Activated CD8-positive, alpha-beta memory T cell treated with anti-CD3 and anti-CD28 coated beads for 1 hour (primary cell): ENCODE results near the gene TBC1D14.

Source experiments
- DNase-seq, 2 donors: peaks; one replicate each; pipeline ENCODE4 v3.0.0-alpha.2; 2020; ENCODE audit warnings: low read depth in 1 of 2; ENCODE audit errors: extremely low read depth in 1 of 2

TBC1D14 gene

GRCh38 chr4:6944301-6945051 is 34.9 kb downstream of the TBC1D14 start:
- DNase-seq = no peak

GRCh38 chr4:6945052-6945409 is 35.4 kb downstream of the TBC1D14 start:
- no peak for DNase-seq

GRCh38 chr4:6946497-6946896 is 36.9 kb downstream of the TBC1D14 start:
- no peak for DNase-seq

- no peak for DNase-seq
These were observed 38.5 kb downstream of the TBC1D14 start for GRCh38 chr4:6948134-6948460.

GRCh38 chr4:6951880-6952381 is 42.3 kb downstream of the TBC1D14 start:
- DNase-seq = no peak

- no peak for DNase-seq
These were observed 44.2 kb downstream of the TBC1D14 start for GRCh38 chr4:6953751-6954380.

- no peak for DNase-seq
These were observed 45.8 kb downstream of the TBC1D14 start for GRCh38 chr4:6955261-6955911.

GRCh38 chr4:6956087-6956433 is 46.4 kb downstream of the TBC1D14 start:
- no peak for DNase-seq

GRCh38 chr4:6956434-6957147 is 47.0 kb downstream of the TBC1D14 start:
- no peak for DNase-seq

GRCh38 chr4:6957148-6957520 is 47.5 kb downstream of the TBC1D14 start:
- DNase-seq = no peak

- DNase-seq = no peak
These were observed 48.4 kb downstream of the TBC1D14 start for GRCh38 chr4:6957994-6958393.

- no peak for DNase-seq
These were observed 49.6 kb downstream of the TBC1D14 start for GRCh38 chr4:6959261-6959660.

GRCh38 chr4:6960154-6960553 is 50.5 kb downstream of the TBC1D14 start:
- DNase-seq = no peak

GRCh38 chr4:6960628-6961412 is 51.2 kb downstream of the TBC1D14 start:
- no peak for DNase-seq

GRCh38 chr4:6961496-6962210 is 52.0 kb downstream of the TBC1D14 start:
- DNase-seq = no peak

- no peak for DNase-seq
These were observed 52.8 kb downstream of the TBC1D14 start for GRCh38 chr4:6962211-6963041.

GRCh38 chr4:6963139-6963611 is 53.5 kb downstream of the TBC1D14 start:
- no peak for DNase-seq

GRCh38 chr4:6964858-6965257 is 55.2 kb downstream of the TBC1D14 start:
- no peak for DNase-seq

GRCh38 chr4:6965329-6965728 is 55.7 kb downstream of the TBC1D14 start:
- DNase-seq = no peak
